ENCODE measurements around the gene ATP6V1B1. TPM values are rescaled to one million over a fixed set of nuclear protein-coding genes. Genes with fewer than 3 reads are reported as not detected.

Gene ATP6V1B1
- 0.41 and 2.1 TPM in 2 replicates for total RNA-seq (2014; rRNA removed; shearing (Covaris generic))

DNA sequence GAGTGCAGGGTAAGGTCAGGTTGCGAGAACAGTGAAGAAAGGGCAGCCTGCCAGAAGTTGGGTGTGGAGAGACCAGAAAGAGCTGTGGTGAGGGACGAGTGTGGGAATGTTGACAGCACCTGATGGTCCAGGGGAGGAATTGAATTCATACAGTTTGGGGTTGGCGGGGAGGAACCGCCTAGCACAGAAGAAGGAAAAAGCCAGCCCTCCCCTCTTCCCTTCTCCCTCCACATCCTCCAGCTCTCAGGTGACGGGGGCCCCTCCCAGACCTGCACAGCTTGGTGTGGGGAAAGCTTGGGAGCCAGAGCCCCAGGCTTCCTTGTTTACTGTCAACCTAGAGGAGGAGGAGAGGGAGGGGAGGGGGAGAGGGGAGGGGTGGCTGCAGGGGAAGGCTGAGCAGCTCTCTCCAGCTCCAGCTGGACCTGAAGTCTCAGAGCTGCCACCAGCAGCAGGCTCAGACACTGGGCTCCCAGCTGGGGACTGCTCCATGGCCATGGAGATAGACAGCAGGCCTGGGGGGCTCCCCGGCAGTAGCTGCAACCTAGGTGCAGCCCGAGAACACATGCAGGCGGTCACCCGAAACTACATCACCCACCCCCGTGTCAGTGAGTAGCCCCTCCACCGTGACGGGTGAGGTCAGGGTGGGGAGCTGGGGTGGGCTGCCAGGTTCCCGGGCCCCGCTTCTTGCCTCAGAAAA, at the start of gene ATP6V1B1:
ATP6V1B1 (plus strand) TSS at position 433 of the 697 bp plus-strand sequence; CDS start at position 488, 55 bp downstream.

DNA sequence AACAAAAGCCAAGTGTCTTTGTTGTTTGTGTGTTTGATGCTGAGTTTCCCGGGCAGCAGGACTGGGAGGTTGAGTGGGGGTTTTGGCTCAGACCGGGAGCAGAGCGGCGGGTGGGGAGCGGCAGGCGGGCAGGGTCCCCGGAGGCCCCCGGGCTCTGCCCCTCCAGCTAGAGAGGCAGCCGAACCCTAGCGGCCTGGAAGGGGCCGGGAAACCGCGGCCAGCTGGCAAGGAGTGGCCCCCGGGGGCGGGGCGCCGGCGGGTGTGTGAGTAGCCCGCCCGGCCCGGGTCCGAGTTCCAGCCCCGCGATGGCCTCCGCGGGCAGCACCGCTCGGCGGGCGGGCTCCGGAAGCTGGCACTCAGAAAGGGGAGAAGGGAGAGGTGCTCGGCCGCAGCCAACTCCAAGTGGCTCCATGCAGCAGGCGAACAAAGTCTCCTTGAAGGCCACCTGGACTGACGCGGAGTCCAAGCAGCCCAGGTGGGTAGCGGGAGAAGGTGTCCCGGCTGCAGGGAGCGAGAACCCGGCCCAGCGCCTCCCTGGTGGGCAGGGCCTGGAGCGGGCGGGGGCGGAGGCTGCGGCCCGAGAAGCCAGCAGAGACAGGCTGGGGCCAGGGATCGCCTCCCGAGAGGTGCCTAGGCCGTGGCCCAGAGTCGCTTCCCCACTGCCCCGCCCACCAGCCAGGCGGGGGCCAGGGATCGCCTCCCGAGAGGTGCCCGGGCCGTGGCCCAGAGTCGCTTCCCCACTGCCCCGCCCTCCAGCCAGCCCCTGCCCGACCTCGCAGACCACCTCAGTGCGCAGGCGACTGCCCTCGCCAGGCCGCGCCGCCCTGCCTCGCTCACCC, 42.9 kb downstream of the ATP6V1B1 start, which contains the start of gene ANKRD53:
ANKRD53 (plus strand) TSS at position 290 of the 839 bp plus-strand sequence; CDS start at position 306, 16 bp downstream.

DNA sequence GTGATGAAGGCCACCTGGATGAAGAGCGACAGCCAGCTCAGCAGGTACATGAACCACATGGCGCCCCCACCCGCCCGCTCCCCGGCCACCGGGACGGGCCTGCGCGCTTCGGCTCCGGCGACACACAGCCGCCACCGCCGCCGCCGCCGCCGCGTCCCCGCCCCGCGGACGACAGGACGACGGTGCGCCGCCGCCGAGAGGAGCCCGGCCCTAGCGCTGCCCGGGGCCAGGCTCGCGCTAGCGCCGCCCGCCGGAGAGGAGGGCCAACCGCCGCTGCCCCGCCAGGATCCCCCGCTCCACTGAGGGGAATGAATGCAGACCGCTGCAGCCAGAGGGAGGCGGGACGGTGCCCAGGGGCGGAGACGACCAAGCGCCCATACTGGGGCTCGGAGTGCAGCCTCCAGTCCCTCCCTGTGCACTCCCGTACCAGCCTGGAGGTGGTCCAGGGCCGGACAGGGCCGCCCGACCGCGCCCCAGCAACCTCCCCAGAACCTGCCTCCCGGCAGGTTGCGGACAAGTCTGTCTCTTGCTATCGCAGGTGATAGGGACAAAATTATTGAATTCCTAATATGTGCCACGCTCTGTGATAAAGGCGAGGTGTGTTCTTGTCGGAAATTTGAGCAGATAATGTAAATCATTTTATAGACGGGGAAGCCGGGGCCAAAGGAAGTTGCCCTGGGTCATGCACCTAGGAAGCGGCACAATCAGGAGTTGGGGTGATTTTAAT, 59.2 kb downstream of the ATP6V1B1 start, which contains the start of gene TEX261:
TEX261 (minus strand) TSS at position 175 of the 727 bp plus-strand sequence; CDS start at position 59, 116 bp downstream.

Small RNA genes lying within 50 kb of the gene (small RNA-seq; reads per million reads assigned to genes)
- gene RF02272 (not detected), gene RN7SL160P (not detected)

Other genes with a start within 250 kb of the ATP6V1B1 start
- gene ADD2, start 167.7 kb upstream of the ATP6V1B1 start, total RNA-seq (2014; rRNA removed; shearing (Covaris generic)) = 11.0 and 20.1 TPM in 2 replicates
- gene FIGLA, start 145.3 kb upstream of the ATP6V1B1 start, total RNA-seq (2014; rRNA removed; shearing (Covaris generic)) = not detected in 2 replicates
- not detected in 2 replicates for gene CLEC4F, start 115.3 kb upstream of the ATP6V1B1 start, total RNA-seq (2014; rRNA removed; shearing (Covaris generic))
- 0.11 TPM in 1 of 2 replicates, not detected in the other for gene CD207, start 100.1 kb upstream of the ATP6V1B1 start, total RNA-seq (2014; rRNA removed; shearing (Covaris generic))
- 5.8 and 7.5 TPM in 2 replicates for gene VAX2, start 35.3 kb upstream of the ATP6V1B1 start, total RNA-seq (2014; rRNA removed; shearing (Covaris generic))
- 0.05 TPM in 1 of 2 replicates, not detected in the other for gene ANKRD53, start 42.7 kb downstream of the ATP6V1B1 start, total RNA-seq (2014; rRNA removed; shearing (Covaris generic))
- gene TEX261, start 59.0 kb downstream of the ATP6V1B1 start, total RNA-seq (2014; rRNA removed; shearing (Covaris generic)) = 21.5 and 26.9 TPM in 2 replicates
- 23.4 and 26.6 TPM in 2 replicates for gene NAGK, start 132.7 kb downstream of the ATP6V1B1 start, total RNA-seq (2014; rRNA removed; shearing (Covaris generic))
- 10.8 and 14.5 TPM in 2 replicates for gene MCEE, start 194.3 kb downstream of the ATP6V1B1 start, total RNA-seq (2014; rRNA removed; shearing (Covaris generic))
- gene MPHOSPH10, start 194.7 kb downstream of the ATP6V1B1 start, total RNA-seq (2014; rRNA removed; shearing (Covaris generic)) = 45.4 and 48.8 TPM in 2 replicates

All from A375 (cell line).